ENCODE data around the gene LRRTM3.

LRRTM3 gene

DNA sequence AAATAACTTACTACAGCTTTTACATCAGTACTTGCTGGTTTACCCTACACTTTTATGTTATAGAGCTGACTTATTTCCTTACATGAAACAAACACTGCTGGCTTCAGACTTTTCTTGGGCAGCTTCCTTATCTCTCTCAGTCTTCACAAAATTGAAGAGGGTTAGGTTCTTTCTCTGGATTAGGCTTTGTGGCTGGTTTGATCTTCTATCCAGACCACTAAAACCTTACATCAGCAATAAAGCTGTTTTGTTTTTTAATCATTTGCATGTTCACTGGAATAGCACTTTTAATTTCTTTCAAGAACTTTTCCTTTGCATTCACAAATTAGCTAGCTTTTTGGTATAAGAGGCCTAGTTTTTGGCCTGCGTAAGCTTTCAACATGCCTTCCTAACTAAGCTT, 218.7 kb downstream of the LRRTM3 start:
- no peak for FAIRE-seq
